Omental fat pad (tissue), 4 donors: ENCODE data around the gene MACROD1. TPM values are rescaled to one million over a fixed set of nuclear protein-coding genes. Genes with fewer than 3 reads are reported as not detected.

Source experiments
- ATAC-seq: fragments of 150-250 bp; one replicate; pipeline ENCODE4 v1.9.1; 2016; ENCODE audit warnings: mild to moderate bottlenecking, moderate library complexity; ENCODE audit not compliant: low FRiP score
- DNase-seq: peaks from one replicate; pipeline ENCODE4 v3.0.0-alpha.2; 2019; ENCODE audit warnings: low spot score
- total RNA-seq, 4 donors: library from RNA; depleted of rRNA; stranded (reverse); fragments of >200 nt; gene quantifications; one replicate each; pipeline ENCODE4 v1.1.0, GENCODE V29; 2016
- TF ChIP-seq, protein P1 (sequence below), 3 donors: fragments of 450-650 bp; IDR thresholded peaks; one replicate each; pipeline ENCODE4 v1.5.1; 2016 to 2017; ENCODE audit warnings: antibody characterized with exemption in 3 of 3, mild to moderate bottlenecking in 3 of 3, moderate library complexity in 2 of 3

The MACROD1 gene
- total RNA-seq, 4 donors from 2014 or later, result 13.8 to 40.9 (median 26.2) TPM

DNA sequence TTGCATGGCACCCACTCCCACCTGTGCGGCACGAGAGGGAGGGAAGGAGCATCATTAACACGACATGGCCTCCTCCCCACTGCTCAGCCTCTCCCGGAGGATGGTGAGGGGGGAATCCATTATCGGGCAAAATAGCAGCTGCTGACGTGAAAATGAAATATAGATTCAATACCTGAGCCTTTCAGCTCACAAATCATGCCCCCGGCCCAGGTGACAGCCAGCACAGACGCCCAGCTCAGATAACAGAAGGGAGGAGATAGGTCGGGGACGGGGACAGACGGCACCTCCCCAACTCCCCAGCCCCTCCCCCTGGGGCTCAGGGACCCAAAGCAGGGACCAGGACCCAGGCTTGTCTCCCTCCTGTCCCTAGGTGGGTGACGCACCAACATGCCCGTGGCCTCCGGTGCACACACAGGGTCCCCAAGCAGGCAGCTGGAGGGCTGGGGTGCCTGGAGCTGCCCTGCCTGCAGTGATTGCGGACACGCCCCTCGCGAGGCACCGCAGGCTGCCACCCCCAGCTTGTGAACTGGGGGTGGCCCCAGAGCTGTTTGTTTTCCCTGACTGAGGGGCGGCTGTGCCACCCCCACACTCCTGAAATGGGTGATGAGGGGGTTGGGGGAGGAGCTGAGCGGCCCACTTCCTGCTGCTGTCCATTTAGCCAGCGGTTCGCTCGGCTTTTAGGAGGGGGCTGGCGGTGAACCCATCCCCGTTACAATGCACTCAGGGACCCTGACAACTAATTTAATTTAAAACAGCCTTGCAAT lies 98.5 kb downstream of the MACROD1 start:
- TF ChIP-seq, protein P1, sequence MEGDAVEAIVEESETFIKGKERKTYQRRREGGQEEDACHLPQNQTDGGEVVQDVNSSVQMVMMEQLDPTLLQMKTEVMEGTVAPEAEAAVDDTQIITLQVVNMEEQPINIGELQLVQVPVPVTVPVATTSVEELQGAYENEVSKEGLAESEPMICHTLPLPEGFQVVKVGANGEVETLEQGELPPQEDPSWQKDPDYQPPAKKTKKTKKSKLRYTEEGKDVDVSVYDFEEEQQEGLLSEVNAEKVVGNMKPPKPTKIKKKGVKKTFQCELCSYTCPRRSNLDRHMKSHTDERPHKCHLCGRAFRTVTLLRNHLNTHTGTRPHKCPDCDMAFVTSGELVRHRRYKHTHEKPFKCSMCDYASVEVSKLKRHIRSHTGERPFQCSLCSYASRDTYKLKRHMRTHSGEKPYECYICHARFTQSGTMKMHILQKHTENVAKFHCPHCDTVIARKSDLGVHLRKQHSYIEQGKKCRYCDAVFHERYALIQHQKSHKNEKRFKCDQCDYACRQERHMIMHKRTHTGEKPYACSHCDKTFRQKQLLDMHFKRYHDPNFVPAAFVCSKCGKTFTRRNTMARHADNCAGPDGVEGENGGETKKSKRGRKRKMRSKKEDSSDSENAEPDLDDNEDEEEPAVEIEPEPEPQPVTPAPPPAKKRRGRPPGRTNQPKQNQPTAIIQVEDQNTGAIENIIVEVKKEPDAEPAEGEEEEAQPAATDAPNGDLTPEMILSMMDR (IDR thresholded peaks at IDR 0.05), result no peak
- no peak for ATAC-seq
- DNase-seq, result no peak

DNA sequence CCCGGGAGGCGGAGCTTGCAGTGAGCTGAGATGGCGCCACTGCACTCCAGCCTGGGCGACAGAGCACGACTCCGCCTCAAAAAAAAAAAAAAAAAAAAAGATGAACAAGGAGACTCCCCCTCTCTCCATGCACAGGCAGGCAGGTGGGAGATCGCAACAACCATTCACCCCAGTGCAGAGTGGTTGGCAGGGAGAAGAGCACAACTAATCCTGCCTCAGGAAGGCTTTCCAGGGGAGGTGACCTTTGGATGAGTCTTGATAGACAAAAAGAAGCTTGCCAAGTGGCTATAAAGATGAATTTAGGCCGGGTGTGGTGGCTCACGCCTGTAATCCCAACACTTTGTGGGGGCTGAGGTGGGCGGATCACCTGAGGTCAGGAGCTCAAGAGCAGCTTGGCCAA lies 100.2 kb downstream of the MACROD1 start:
- TF ChIP-seq, protein P1 (IDR thresholded peaks at IDR 0.05), result no peak
- DNase-seq (no peak), ATAC-seq (no peak)

DNA sequence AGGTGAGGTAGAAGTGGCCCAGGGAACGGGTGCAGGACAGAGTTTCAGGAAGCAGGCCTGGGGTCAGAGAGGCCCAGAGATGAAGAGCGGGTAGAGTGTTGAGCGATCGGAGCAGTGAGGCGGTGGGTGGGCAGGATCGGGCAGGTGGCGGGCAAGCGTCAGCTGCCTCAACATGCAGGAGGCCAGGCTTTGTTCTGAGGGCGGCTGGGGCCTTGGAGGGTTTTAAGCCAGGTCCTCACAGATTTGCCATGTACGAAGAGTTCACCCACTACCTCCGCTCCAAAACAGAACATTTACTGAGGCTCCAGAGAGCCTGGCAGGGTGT lies 100.8 kb downstream of the MACROD1 start:
- TF ChIP-seq, protein P1 (IDR thresholded peaks at IDR 0.05), result no peak
- DNase-seq, result no peak
- ATAC-seq, result no peak

DNA sequence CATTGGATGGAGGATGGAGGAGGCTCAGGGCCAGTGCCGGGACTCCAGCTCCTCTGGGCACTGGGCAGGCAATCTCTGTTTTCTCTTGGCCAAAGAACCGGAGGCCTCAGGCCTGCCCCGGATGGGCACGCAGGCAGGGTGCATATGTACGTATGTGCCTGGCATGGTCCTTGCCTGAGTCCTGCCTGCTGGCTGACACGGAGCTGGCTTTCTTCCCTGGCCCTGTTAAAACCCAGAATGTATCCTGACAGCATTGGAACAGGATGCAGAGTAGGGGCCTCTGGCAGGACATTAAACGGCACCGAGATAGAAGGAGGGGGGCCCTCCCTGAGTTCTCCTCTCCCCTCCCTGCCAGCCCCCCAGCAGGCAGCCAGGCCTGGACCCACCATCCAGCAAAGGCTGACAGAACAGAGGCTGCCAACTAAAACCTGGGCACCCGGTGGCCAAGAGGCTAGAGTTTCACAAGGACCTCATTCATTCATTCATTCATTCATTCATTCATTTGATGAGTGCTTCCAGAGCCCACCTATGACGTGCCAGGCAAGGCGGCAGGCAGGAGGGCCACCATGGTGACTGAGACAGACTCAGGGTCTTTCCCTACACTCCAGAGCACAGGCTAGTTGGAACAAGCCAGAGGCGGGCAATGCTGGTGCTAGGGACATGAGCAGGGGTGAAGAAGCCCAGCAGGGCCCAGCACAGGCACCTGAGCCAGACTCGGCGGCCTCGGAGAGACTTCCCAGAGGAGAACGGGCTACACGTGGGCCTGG lies 101.4 kb downstream of the MACROD1 start:
- TF ChIP-seq, protein P1 (IDR thresholded peaks at IDR 0.05), result no peak

DNA sequence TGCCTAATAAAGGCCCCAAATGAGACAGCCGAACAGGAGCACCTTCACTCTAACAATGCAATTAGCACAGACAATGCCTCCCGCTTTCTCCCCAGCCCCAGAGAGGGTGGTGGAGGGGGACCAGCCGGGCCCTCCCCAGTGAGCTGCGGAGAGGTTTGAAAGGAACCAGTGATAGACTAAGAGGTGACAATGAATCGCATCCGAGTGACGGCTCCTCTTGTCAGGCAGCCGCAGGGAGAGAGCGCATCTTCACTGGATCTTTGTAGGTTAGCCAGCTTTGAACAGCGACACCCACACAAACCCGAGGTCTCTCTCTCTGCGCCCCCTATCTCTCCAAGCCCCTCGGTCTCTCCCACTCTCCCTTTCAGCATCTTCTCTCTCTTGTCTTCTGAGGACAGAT lies 102.1 kb downstream of the MACROD1 start:
- TF ChIP-seq, protein P1 (IDR thresholded peaks at IDR 0.05), result no peak
- no peak for ATAC-seq
- DNase-seq, result no peak

More for the DNA sequence above, 101.4 kb downstream of the MACROD1 start:
- no peak for ATAC-seq
- no peak for DNase-seq

DNA sequence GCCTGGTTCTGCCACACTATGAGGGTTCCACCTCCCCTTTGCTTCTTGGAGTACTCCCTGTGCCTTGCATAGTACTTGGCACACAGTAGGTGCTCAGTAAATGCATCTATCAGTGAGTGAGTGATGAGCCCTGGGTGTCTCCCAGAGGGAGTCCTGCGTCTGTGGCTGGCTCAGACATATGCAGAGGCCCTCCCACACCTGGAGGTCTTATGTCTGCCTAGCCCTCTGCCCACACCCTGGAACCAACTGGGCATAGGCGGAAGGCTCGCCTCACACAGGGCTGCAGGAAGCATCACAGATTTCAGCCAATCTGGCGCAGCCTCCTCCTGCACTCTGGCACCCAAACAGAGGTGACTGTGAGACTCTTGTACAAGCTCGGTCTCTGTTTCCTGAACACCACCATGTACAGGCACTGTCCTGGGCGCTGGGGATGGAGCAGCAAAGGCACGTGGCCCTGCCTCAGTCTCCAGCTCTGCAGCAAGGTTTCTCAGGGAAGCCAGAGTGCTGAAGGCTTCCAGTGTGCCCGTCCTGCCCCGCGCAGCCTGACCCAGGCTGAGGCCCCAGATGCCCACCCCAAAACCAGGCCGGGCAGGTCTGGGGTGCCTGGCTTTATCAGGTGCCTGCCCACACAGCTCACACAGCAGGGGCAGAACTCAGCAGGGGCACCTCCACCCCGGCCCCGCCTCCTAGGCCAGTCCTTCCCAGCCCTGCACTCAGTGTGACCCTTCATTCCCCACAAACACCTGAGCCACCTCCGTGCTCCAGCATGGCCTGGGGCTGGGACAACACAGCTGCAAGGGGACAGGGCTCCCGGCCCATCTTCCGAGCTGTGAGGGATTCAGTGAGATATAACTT lies 103.5 kb downstream of the MACROD1 start:
- ATAC-seq (no peak), DNase-seq (no peak)
- TF ChIP-seq, protein P1 (IDR thresholded peaks at IDR 0.05), result no peak
